Measurements from ENCODE around the gene C1GALT1.
"Not testable (repeated sequence)": the region's sequence is repeated elsewhere in the genome, so short reads cannot be mapped to it uniquely, and the experiment has no call there.

C1GALT1 gene

DNA sequence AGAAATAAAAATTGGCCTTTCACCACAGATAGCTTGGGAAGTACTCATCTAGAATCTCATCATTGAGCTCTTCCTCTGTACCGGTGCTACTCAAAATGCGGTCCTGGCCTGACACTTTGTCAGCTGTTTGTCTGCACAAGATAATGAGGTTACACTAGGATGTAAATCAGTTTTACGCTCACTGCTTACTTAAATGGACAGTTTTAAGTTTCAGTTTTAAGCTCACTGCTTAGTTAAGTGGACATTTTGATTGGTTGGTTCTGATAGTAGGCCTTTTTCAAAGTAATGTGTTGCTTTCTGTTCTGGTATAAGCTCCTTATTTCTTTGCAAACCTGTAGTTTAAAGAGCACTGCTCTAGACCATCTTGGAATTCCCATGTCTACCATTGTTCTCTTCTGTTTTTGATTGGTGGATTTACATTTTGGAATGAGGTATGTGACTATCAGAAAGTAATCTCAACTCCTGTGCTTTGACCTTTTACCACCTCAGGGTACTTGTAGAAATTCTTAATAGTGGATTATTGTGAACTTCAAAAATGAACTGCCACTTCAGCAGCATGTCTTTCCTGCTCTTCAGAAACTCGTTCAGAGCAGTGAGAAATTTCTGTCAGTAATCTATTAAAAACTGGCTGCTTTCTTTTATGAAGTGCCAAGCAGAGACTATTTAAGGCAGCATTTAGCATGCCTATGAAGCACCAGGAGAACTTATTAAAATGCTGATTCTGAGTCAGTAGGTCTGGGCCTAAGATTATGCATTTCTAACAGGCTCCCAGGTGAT is 55.0 kb downstream of the C1GALT1 start:
- DNase-seq (ENCODE audit: low spot score), result no peak

GRCh38 chr7:7237978-7238267 is 55.6 kb downstream of the C1GALT1 start:
- DNase-seq (ENCODE audit: low spot score), result no peak

DNA sequence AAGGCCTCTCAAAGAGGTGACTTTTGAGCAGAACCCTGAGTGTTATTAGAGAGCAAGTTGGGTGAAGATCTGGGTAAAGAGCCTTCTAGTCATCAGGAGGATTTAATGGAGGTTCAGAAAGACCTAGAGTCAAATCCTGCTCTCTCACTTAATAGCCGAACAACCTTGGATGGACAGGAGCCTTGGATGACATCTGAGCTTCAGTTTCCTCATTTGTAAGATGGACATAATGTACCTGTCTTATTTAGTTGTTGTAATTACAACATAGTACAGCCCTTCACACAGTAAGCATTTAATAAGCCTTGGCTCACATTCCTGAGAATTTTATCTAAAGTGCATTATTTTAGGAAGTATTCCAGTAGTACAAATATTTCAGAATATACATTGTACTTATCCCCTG is 57.0 kb downstream of the C1GALT1 start:
- DNase-seq (ENCODE audit: low spot score), result no peak

DNA sequence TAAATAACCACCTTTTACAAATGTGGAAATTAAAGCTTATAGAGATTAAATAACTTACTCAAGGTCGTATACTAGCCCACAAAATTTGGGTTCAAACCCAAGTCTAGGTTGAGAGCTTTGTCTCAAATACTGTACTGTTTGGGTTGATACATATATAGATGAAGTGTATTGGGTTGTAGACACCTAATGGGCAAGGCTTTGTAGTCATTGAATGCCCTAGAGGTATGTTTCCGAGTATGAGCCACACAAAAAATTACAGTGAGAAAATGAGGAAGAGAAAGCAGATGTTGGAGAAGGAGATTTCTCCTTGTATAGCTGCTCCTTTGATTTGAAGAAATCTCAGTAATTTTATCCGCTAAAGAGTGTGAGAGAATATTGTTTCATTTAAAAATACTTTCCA is 60.6 kb downstream of the C1GALT1 start:
- DNase-seq (ENCODE audit: low spot score), result no peak

DNA sequence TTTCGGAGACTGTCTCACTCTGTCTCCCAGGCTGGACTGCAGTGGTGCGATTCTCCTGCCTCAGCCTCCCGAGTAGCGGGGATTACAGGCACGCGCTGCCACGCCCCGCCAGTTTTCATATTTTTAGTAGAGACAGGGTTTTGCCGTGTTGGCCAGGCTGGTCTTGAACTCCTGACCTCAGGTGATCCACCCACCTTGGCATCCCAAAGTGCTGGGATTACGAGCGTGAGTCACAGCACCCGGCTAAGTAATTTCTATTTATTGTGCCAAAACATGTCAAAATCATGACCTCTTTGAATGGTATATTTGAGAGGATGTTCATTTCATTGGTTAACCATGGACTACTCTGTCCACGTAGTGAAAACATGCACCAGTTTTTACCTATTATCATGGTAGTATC is 62.9 kb downstream of the C1GALT1 start:
- DNase-seq (ENCODE audit: low spot score), result not testable (repeated sequence)

DNA sequence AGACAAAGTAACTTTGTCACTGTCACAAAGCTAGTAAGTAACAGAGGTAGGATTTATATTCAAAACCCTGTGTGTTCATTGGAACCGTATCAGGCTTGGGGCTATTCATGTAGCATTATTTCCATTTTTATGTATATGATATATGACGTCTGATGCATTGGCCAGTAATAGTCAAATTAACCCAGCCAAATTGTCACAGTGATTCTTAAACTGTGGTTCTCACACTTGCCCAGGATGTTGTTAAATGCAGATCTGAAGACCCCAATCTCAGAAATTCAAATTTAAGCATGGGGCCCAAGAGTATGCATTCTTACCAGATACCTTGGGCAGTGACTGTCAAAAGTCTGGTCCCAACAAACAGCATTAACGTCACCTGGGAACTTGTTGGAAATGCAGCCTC is 63.9 kb downstream of the C1GALT1 start:
- no peak for DNase-seq (ENCODE audit: low spot score)

DNA sequence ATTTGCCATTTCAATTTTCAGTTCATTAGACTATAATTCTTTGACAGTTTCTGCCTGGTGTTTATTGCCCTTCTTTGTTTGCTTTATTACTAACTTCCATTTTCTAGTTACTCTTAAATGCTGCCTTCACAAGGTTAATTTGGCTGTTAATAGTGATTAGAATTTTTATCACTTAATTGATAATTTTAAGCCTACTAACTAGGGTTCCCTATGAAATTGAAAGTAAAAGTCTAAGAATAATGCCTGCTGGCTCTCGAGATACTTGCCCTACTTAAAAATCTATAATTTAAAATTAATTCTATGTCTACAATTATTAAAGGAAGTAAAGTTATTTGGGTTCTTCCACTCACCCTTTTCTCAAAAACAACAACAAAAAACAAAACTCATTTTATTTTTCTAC is 65.3 kb downstream of the C1GALT1 start:
- DNase-seq (ENCODE audit: low spot score), result no peak

GRCh38 chr7:7249814-7250213 is 67.5 kb downstream of the C1GALT1 start:
- DNase-seq (ENCODE audit: low spot score), result no peak

GRCh38 chr7:7251742-7252141 is 69.4 kb downstream of the C1GALT1 start:
- DNase-seq (ENCODE audit: low spot score), result no peak

DNA sequence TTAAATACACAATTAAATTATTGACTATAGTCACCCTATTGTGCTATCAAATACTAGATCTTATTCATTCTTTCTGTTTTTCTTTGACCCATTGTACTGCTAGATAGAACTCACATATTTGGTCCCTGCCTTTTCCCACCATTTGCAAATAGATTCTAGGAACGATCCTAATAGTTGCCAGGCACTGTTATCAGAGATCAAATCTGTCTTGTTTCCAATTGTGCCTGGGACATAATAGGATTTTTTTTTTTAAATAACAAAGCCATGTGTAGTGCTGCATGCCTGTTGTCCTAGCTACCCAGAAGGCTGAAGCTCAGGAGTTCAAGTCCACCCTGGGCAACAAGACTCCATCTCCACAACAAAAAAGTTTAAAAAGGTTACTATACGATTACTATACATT is 72.0 kb downstream of the C1GALT1 start:
- no peak for DNase-seq (ENCODE audit: low spot score)

DNA sequence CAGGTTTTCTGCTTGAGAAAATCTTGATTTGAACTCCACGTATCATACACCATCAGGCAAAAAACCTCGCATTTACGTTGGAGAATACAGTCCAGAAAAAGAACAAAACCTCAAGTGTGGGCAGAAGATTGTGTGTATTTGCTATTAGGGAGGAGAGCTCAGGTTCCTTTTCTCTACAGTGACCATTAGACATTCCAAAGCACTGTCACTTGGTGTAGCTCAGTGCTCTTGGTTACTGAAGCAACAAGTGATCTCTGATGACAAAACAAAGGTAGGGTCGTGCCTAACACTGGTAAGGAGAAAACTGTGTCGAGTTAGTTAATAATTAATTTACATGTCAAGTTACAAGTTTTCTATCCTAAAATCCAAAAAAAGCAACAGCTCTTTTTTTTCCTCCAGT is 72.6 kb downstream of the C1GALT1 start:
- DNase-seq (ENCODE audit: low spot score), result no peak

DNA sequence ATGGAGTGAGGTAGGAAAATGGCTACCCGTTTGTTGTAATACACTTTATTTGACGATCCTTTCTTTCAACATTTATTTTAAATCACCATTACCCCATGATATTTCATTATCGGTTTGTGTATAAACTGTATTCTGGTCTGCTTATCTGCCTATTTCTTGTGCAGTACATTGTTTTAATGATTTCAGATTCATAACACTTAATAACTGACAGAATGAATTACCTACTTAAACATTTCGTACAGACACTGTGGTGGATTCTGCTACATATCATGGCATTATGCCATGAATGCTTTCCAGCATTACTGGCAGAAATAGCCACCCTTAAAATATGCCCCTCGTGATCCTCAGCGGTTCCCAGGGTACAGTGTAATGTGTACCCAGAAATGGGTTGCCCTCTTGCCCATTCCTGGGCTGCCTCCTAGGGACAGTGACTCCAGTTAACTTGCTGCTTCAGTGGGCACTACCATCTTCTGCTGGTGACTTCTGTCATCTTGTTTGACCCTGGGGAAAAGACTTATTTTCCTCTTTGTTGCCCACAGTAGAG is 74.5 kb downstream of the C1GALT1 start:
- no peak for DNase-seq (ENCODE audit: low spot score)

DNA sequence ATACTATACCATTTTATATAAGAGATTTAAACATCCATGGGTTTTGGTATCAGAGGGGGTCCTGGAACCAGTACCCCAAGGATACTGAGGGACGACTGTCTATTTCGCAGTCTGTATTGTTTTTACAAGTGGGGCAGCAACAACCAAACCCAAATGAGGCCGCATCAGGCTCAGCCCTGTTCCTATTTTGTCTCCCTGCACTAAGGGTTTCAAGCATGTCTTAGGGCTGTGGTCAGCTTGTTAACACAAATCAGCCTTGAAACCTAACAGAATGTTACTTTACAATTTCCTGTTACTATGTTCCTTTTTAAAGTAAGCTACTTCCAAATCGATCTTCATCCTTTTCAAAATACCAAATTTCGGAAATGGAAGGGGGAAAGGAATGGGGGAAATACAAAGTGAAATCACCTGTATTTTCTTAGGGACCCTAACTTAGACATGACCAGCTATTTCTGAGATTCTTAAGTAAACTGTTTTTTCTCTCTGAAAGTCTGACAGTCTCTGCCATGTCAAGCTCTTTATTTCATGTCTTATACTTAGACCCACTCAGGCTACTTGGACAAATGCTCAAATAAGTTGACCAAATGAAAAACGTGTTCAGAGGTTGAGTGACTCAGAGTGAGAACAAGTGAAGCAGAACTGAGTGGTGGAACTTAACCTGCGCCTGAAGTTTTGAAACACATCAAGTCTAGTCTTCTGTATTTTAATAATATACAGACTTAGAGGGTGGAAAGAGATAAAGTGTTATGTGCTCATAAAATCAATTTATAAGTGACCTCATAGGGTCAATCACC is 75.8 kb downstream of the C1GALT1 start:
- DNase-seq (ENCODE audit: low spot score), result peak; percentile 57

GRCh38 chr7:7261863-7262262 is 79.5 kb downstream of the C1GALT1 start:
- peak; percentile 8 for DNase-seq (ENCODE audit: low spot score)

- no peak for DNase-seq (ENCODE audit: low spot score)
Measured at GRCh38 chr7:7263297-7264230, 81.2 kb downstream of the C1GALT1 start.

- DNase-seq (ENCODE audit: low spot score), result no peak
Measured at GRCh38 chr7:7264306-7265040, 82.1 kb downstream of the C1GALT1 start.

- DNase-seq (ENCODE audit: low spot score), result no peak
Measured at GRCh38 chr7:7265081-7266075, 83.0 kb downstream of the C1GALT1 start.

- no peak for DNase-seq (ENCODE audit: low spot score)
Measured at GRCh38 chr7:7266257-7266881, 84.0 kb downstream of the C1GALT1 start.

- DNase-seq (ENCODE audit: low spot score), result no peak
Measured at GRCh38 chr7:7271094-7271874, 88.9 kb downstream of the C1GALT1 start.
